ENCODE measurements around the gene LRRC7.

DNA sequence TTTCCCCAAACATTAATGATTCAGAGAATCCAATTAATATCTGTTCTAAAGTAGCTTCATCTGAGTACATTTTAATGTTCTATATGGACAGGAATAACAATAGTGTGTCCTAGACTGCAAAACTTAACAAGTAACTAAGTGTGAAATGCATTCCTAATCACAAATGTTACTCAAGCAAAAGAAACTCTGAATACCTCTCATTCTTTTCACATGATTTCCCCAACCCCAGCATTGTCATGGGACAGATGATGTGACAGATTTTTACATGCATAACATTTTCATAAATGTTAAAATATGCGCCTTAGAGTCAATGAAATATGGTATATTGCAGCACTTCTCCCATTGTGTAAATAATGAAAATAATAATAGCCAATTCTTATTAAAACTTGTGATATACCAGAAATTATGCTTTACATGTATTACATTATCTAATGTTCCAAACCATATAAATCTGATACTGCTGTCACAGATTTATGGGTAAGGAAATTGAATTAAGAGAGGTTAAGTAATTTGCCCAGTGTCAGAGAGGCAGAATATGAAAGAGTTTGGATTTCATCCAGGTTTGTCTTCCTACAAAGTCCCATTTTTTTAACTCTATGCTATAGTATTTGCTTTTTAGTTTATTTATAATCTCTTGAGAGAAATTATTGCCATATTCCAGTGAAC is 269.4 kb downstream of the LRRC7 start:
- TF ChIP-seq POLR2A (IDR thresholded peaks at IDR 0.05; ENCODE audit: low read depth, low read length) (no peak), POLR2AphosphoS5 (IDR thresholded peaks at IDR 0.05; ENCODE audit: low read depth, low read length) (no peak)

All from GM12892 (cell line).